ENCODE results near the gene NSA2. TPM values are rescaled to one million over a fixed set of nuclear protein-coding genes. Genes with fewer than 3 reads are reported as not detected.

The NSA2 gene
- total RNA-seq, 1 experiment from 2014 or later, result 108 TPM

GRCh38 chr5:74763504-74763903 lies 3.5 kb upstream of the NSA2 start:
- Histone ChIP-seq H3K9ac (ENCODE audit: low read length) (no peak overlapping the region), H4K20me1 (ENCODE audit: insufficient read depth) (no peaks in the 10 kb centered on the region), H2AFZ (ENCODE audit: low read depth, low read length, poor library complexity, severe bottlenecking) (no peak overlapping the region), H3K27me3 (ENCODE audit: insufficient read depth, low read length) (no peaks in the 10 kb centered on the region), H3K79me2 (ENCODE audit: insufficient read depth, low read length) (peaks cover 83% of the 10 kb centered on the region), H3K4me3 (replicated peaks in 1 of 2; ENCODE audit: low read depth in 1 of 2, low read length in 2 of 2) (no peak overlapping the region), H3K9me2 (ENCODE audit: insufficient read depth) (no peaks in the 10 kb centered on the region), H3K4me2 (ENCODE audit: low read length) (no peak overlapping the region; the same call in 1 of the 2 replicates), H3K36me3 (ENCODE audit: control insufficient read depth in 1 of 2, insufficient read depth in 2 of 2, low read length in 2 of 2) (peaks cover 2 to 12% of the 10 kb centered on the region in 2 experiments; a peak in 2 of 4 replicates), H3K4me1 (ENCODE audit: control insufficient read depth in 1 of 2, insufficient read depth in 2 of 2, low read length in 2 of 2) (peaks cover 24 to 49% of the 10 kb centered on the region in 2 experiments; a peak in 3 of 4 replicates), H3K9me3 (ENCODE audit: control insufficient read depth in 1 of 2, insufficient read depth in 1 of 2, low read depth in 1 of 2, low read length in 2 of 2) (no peaks in the 10 kb centered on the region), H3K27ac (ENCODE audit: low read depth, low read length) (no peak overlapping the region)
- no peak for DNase-seq (ENCODE audit: low read depth, low spot score)
- no peak for TF ChIP-seq CTCF (IDR thresholded peaks at IDR 0.05 in 2 of 3, conservative IDR thresholded peaks at IDR 0.05 in 1 of 3; ENCODE audit: borderline replicate concordance in 1 of 3, insufficient read depth in 1 of 3, low read depth in 2 of 3, low read length in 2 of 3)
- TF ChIP-seq SP1 (IDR thresholded peaks at IDR 0.05; ENCODE audit: low read depth), result no peak
- TF ChIP-seq FOSL1 (IDR thresholded peaks at IDR 0.05; ENCODE audit: low read depth), result no peak
- no peak for TF ChIP-seq EZH2phosphoT487 (IDR thresholded peaks at IDR 0.05; ENCODE audit: borderline replicate concordance)
- TF ChIP-seq ELF1 (IDR thresholded peaks at IDR 0.05; ENCODE audit: borderline replicate concordance, low read depth), result no peak
- TF ChIP-seq, protein P1, sequence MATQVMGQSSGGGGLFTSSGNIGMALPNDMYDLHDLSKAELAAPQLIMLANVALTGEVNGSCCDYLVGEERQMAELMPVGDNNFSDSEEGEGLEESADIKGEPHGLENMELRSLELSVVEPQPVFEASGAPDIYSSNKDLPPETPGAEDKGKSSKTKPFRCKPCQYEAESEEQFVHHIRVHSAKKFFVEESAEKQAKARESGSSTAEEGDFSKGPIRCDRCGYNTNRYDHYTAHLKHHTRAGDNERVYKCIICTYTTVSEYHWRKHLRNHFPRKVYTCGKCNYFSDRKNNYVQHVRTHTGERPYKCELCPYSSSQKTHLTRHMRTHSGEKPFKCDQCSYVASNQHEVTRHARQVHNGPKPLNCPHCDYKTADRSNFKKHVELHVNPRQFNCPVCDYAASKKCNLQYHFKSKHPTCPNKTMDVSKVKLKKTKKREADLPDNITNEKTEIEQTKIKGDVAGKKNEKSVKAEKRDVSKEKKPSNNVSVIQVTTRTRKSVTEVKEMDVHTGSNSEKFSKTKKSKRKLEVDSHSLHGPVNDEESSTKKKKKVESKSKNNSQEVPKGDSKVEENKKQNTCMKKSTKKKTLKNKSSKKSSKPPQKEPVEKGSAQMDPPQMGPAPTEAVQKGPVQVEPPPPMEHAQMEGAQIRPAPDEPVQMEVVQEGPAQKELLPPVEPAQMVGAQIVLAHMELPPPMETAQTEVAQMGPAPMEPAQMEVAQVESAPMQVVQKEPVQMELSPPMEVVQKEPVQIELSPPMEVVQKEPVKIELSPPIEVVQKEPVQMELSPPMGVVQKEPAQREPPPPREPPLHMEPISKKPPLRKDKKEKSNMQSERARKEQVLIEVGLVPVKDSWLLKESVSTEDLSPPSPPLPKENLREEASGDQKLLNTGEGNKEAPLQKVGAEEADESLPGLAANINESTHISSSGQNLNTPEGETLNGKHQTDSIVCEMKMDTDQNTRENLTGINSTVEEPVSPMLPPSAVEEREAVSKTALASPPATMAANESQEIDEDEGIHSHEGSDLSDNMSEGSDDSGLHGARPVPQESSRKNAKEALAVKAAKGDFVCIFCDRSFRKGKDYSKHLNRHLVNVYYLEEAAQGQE (IDR thresholded peaks at IDR 0.05; ENCODE audit: low read depth), result no peak
- no peak for TF ChIP-seq POLR2AphosphoS5 (IDR thresholded peaks at IDR 0.05; ENCODE audit: low read depth, low read length)
- no peak for TF ChIP-seq POLR2A (IDR thresholded peaks at IDR 0.05; ENCODE audit: borderline replicate concordance, extremely low read depth, insufficient read depth, insufficient read length)
- TF ChIP-seq, protein P2, sequence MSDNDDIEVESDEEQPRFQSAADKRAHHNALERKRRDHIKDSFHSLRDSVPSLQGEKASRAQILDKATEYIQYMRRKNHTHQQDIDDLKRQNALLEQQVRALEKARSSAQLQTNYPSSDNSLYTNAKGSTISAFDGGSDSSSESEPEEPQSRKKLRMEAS (IDR thresholded peaks at IDR 0.05), result no peak
- TF ChIP-seq JUND (IDR thresholded peaks at IDR 0.05), result no peak
- intact Hi-C loops (cut with micrococcal nuclease), result no loop called here
- POLR2A ChIA-PET, result no interaction called here
- ATAC-seq, result no peak
- RAD21 ChIA-PET (ENCODE audit: low non-redundant PET in 1 of 2, low total read pairs in 2 of 2, uncharacterized antibody in 2 of 2, unreplicated experiment in 2 of 2), result no interaction called here
- no TSS peak for BruUV-seq (replicated peaks)
- CTCF ChIA-PET, result interaction anchor here (1.0 kb wide), 1 partner anchor 172 kb away, joined by 3 read pairs; no protein-coding TSS in a partner anchor

All from HCT116 (cell line).